ENCODE measurements around the gene TPST2.
"Not testable (repeated sequence)": the region's sequence is repeated elsewhere in the genome, so short reads cannot be mapped to it uniquely, and the experiment has no call there.

The TPST2 gene

DNA sequence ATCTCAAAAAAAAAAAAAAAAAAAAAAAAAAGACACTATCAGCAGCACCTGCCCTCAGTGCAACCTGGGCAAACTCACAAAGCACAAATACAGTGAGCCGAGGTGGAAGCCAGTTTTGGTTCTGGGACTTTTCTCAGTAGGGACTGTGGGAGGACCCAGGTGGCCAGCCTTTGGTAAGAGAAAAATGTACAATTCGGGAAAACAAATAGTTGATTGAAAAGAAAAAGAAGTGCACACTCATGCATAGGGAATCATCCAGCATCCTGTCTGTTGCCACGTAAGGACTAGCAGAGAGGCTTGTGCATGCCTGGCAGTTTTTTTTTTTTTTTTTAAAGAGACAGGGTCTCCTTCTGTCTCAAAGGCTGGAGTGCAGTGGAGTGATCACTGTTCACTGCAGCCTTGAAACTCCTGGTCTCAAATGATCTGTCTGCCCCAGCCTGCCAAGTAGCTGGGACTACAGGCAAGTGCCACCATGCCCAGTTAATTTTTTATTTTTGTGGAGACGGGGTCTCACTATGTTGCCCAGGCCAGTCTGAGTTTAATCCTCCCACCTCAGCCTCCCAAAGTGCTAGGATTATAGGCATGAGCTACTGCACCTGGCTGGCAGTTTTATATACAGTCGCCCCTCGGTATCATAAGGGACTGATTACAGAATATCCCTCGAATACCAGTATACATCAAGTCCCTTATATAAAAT is 36.7 kb downstream of the TPST2 start:
- no peak for DNase-seq

- DNase-seq, result no peak
Observed at GRCh38 chr22:26552466-26552865, 37.5 kb downstream of the TPST2 start.

GRCh38 chr22:26551568-26551967 is 38.4 kb downstream of the TPST2 start:
- no peak for DNase-seq

DNA sequence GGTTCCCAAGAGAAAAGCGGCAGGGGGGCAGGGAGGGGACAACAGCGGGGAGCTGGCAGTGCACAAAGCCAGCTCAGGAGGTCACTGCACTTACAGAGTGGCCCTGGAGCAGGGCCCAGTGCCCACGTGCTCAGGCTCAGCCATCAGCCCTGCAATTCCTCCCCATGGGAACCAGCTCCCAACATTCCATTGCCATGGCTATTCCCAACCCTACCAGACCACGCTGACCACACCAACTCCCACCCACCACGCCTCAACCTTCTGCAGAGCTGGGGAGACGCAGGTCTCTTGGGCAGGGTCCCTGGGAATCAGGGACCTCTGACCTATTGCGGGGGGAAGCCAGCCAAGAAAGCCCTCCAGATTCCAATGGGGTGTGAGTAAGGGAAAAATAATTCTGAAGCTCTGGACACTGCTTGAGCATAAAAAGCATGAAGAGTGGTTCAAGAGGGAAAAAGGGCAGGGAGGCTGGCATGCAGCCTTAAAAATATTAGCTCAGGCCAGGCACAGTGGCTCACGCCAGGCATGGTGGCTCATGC is 39.4 kb downstream of the TPST2 start:
- no peak for DNase-seq

DNA sequence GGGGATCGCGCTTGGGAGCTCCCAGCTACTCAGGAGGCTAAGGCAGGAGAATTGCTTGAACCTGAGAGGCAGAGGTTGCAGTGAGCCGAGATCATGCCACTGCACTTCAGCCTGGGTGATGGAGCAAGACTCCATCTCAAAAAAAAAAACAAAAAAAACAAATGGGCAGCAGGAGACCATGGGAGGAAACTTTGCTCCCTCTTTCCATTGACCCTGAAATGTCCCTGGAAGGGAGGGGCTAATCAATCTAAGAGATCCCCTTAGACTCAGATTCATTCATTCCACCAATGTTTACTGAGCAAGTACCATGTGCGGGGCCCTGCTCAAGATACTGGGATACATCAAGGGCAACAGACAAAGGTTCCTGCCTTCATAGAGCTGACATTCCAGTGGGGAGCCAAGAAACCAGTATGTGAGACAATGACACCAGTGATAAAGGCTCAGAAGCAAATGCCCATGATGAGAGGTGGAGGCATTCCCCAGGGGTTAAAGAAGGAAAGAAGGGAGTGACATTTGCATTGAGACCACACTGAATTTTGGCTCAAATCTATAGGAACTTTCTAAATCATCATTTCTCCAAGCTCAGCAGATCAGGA is 39.9 kb downstream of the TPST2 start:
- DNase-seq, result no peak

GRCh38 chr22:26548984-26549383 is 40.9 kb downstream of the TPST2 start:
- no peak for DNase-seq

GRCh38 chr22:26548303-26548702 is 41.6 kb downstream of the TPST2 start:
- no peak for DNase-seq

DNA sequence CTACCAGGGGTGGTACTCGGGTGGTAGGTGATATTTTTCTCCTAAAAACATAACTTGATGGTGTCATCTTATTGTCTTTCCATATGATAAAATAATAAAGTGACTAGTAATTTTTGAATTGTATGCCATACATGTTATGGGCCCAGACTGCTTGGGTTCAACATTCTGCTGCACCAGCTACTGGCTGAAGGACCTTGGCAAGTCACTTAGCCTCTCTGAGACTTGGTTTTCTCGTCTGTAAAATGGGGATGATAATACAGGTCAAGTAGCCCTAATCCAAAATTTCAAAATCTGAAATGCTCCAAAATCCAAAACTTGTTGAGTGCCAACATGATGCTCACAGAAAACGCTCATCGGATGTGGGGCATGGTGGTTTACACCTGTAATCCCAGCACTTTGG is 42.1 kb downstream of the TPST2 start:
- DNase-seq, result no peak

GRCh38 chr22:26547426-26547825 is 42.5 kb downstream of the TPST2 start:
- no peak for DNase-seq

GRCh38 chr22:26546282-26546681 is 43.6 kb downstream of the TPST2 start:
- no peak for DNase-seq

GRCh38 chr22:26545827-26546226 is 44.1 kb downstream of the TPST2 start:
- no peak for DNase-seq

DNA sequence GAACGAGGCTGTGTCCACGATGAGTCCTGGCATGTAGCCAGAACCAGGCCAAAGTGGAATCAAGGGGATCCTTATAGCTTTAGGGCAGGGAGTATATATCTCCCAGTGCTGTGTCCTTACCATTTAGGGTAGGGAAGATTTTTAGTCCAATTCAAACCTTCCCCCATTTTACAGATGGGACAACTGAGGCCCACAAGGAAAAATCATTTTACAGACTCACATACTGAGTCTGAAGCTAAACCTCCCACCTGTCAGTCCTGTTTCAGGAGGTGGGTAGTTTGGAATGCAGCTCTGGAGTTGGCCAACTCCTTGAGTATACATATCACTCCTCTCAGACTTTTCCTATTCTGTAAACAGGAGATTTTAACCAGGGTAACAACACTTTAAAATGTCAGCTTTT is 44.5 kb downstream of the TPST2 start:
- DNase-seq, result no peak

DNA sequence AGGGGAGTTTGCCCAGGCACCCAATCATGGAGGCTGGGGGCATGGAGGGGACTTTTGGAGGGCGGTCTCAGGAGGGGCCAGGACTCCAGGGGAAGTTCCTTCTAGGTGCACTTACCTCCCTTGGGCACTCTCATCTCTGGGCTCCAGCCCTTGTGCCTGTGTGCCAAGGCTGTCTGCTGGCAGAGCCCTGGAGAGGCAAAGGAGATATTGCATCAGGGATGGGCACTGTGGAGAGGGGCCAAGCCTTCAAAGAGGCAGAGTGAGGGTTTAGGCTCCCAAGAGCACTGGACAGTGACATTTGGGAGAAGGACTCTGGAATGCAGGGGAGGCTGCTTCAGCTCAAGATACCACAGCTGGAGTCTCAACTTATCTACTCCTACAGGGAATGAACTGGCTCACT is 45.4 kb downstream of the TPST2 start:
- no peak for DNase-seq

DNA sequence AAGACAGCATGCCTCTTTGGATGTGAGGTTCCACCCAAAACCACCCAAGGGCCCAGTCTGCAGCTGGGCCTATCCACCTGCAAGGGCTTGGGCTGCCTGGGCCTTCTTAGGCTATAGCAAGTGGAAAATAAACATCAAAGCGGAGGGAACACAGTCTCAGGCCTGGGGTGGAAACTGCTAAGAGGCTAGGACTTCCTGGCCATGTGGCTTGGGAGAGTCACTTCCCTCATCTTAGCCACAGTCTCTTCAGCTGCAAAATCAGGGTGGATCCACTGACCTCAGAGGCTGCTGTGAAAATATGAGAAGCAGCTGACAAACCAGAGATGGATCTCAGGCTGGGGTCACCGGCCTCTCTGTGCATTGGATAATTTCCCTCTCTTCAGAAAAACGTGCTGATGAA is 47.1 kb downstream of the TPST2 start:
- no peak for DNase-seq

GRCh38 chr22:26541167-26541819 is 48.6 kb downstream of the TPST2 start:
- DNase-seq, result no peak

GRCh38 chr22:26540119-26540518 is 49.8 kb downstream of the TPST2 start:
- DNase-seq, result no peak

GRCh38 chr22:26536762-26537134 is 53.2 kb downstream of the TPST2 start:
- no peak for DNase-seq

DNA sequence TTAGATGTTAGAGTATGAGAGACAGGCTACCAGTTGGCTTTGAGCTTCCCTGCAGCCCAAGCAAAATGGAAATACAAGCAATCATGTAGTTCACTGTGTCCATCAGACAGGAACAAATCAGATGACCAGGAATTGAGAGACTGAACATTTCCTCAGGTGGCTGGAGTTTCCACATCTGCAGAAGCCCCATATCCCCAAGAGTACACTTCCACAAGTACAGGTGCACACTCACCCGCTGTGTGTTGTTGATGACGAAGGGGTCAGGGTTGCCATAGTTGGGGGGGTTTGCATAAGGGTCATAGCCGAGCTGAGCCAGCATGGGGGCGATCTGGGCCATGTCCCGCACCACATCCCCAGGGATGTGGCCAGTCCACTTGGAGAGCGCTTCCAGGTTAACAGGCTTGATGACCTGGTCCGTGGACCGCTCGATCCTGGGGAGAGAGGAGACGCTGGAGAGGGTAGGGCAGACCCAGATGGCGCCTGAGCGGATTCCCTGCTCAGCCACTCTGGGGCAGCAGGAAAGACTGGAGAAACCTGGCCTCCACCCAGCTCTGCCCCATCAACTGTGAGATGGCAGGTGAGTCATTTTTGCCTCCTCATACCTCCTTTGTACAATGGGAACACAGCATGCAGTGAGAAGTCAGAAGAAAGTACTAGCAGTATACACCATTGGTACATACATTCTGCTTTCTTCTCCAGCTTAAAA is 53.7 kb downstream of the TPST2 start:
- DNase-seq, result no peak

- DNase-seq, result no peak
Observed at GRCh38 chr22:26535603-26535908, 54.4 kb downstream of the TPST2 start.

DNA sequence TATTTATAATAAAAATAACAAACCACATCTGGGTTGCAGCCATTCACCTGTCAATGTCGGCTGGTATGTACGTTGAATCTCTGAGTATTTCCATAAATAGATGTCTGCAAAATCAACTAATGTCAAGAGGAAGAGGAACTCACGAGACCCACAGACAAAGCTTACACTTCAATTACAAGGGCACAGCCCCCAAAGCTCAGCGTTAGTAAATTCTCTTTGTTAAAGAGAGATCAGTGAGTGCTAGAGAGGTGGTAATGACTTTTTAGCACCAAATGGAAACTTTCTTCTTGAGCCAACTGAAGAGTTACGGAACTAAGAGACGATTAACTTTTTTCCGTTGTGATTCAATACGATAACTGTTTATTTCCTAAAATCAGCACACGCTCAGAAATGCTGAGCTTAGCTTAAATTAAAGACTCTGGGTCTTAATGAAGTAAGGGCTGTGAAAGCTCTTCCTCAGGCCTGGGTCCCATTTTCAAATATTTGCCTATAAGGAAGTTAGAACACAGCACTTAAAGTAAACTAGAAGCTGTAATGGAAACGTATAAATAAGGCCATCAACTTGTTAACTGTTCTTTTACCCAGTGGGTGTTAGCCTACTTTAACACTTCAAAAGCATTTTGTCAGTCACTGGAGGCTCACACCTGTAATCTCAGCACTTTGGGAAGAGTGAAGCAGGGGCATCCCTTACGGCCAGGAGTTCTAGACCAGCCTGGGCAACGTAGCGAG is 54.9 kb downstream of the TPST2 start:
- no peak for DNase-seq

GRCh38 chr22:26534171-26534855 is 55.6 kb downstream of the TPST2 start:
- DNase-seq, result no peak

GRCh38 chr22:26529345-26529744 is 60.6 kb downstream of the TPST2 start:
- no peak for DNase-seq

DNA sequence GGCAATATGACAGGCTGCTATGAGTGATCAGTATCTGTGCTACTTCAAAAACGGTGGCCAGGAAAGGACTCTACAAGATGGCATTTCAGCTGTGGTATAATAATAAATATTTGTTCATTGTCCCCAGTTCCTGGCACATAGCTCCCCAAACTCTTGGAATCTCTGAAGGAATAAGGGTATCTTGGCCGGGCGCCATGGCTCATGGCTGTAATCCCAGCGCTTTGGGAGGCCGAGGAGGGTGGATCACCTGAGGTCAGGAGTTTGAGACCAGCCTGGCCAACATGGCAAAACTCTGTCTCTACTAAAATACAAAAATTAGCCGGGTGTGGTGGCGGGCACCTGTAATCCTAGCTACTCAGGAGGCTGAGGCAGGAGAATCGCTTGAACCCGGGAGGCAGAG is 61.4 kb downstream of the TPST2 start:
- not testable (repeated sequence) for DNase-seq

Measured in DMS 273 treated with DMSO at 0.1 percent for 48 hours (cell line).